ENCODE measurements around the gene MTFMT.

Gene MTFMT

DNA sequence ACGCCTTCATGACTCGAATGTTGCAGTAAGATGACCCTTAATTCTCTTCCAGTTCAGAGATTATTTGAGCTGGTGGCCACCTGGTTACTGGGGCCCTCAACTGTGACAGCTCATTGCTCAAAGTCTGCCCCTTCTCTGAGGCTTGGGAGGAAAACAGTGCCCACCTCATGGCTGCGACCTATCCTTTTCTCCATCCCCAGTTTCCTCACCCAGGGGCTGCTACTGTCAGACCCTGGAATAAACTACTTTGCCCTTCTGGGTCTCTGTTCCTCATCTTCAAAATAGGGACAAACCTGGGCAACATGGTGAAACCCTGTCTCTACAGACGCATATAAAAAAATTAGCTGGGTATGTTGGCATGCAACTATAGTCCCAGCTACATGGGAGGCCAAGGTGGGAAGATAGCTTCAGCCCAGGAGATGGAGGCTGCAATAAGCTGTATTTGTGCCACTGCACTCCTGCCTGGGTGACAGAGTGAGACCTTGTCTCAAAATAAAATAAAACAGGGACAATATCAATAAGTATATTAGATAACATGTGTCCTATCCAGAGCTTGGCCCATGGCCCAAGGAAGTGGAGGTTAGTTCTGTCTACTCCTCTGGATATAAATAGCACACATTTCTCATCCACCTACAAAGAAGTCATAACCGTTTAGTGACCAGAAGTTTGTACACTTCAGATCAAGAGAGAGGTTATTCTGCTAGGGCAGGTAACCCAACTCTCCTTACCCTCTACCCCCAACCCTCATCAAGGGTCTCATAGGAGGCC, 40.5 kb upstream of the MTFMT start:
- TF ChIP-seq, protein P1, sequence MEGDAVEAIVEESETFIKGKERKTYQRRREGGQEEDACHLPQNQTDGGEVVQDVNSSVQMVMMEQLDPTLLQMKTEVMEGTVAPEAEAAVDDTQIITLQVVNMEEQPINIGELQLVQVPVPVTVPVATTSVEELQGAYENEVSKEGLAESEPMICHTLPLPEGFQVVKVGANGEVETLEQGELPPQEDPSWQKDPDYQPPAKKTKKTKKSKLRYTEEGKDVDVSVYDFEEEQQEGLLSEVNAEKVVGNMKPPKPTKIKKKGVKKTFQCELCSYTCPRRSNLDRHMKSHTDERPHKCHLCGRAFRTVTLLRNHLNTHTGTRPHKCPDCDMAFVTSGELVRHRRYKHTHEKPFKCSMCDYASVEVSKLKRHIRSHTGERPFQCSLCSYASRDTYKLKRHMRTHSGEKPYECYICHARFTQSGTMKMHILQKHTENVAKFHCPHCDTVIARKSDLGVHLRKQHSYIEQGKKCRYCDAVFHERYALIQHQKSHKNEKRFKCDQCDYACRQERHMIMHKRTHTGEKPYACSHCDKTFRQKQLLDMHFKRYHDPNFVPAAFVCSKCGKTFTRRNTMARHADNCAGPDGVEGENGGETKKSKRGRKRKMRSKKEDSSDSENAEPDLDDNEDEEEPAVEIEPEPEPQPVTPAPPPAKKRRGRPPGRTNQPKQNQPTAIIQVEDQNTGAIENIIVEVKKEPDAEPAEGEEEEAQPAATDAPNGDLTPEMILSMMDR (IDR thresholded peaks at IDR 0.05), result no peak

DNA sequence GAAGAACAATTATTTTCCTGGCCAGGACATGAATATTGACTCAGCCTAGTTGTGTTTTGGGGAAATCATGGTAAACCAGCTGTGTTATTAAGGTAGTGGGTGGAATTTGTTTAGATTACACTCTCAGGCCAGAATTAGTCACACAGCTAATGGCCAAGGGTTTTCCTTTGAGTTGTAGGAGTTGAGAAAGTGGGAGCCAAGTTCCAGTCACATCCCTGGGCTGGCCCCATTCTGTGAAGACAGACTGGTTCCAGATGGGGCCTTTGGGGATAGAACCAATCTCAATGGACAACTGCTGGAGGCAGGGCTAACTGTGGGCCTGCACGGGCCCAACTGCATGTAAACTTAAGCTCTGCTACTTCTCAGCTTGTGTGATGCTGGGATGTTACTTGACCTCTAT, 39.7 kb upstream of the MTFMT start:
- TF ChIP-seq, protein P1 (IDR thresholded peaks at IDR 0.05), result no peak

DNA sequence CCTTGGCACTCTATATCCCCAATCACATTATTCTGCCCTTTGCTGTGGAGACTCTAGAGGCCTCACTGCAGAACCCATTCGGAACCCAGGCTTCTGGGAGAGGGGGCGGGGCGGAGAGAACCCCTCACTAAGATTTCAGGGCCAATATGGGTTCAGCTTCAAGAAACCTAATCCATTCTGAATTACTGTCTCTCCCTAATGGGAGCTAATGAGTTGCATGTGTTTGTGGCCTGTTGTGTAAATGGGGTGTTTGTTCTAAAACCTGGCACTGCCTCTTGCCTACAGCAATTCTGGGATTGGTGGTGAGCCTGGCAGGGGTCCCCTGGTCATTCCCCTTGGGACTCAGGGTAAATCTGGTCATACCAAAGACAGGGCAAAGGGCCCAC, 39.0 kb upstream of the MTFMT start:
- TF ChIP-seq, protein P1 (IDR thresholded peaks at IDR 0.05), result no peak

DNA sequence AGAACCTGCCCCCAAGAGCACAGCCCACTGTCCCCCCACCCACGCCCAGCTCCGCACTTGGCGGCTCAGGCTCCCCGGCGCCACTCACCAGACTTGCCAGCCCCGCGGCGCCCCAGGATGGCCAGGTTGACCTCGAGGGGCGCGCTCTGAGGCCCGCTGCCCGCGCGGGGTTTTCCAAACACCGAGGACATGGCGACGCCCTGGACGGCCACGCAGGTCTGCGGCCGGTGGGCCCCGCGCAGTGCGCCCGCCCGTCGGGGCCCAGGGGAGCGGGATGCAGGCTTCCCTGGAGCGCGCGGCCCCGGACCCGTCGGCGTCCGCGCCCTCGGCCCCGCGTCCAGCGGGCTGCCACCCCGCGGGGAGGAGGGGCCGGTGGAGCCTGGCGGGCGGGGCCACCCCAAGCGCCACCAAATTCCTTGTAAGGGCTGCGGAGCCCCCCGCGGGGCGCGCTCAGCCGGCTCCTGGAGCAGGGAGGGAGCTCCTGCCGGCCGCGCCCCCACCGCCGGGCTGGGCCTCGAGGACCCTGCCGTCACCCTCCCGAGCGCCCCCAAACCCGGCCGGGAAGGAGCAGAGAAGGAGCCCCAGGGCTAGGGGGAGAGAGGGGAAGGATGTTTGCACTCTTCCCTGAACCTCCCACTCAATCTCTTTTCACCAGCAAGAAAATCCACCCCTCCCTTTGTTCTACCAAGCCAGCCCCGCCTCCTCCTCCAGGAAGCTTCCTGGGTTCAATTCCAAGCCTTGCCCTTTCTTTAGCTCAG, 38.4 kb upstream of the MTFMT start, which contains the start of gene RASL12:
RASL12 (minus strand) TSS at position 347 of the 758 bp plus-strand sequence; CDS start at position 191, 156 bp downstream.
- TF ChIP-seq, protein P1 (IDR thresholded peaks at IDR 0.05), result no peak

DNA sequence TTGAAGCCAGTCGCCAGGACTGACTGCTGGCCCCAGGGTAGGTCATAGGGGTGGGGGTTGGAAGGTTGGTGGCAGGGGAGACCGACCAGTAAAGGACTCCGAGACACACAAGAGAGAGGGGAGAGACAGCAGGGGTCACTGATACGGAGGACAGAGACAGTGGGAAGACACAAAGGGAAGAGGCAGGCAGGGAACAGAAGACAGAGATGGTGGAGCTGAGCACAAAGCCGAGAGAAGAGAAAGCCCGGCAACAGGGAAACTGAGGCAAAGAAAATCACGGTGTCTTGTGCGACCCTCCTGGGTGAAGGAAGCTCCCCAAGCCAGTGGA, 37.8 kb upstream of the MTFMT start:
- TF ChIP-seq, protein P1 (IDR thresholded peaks at IDR 0.05), result no peak

DNA sequence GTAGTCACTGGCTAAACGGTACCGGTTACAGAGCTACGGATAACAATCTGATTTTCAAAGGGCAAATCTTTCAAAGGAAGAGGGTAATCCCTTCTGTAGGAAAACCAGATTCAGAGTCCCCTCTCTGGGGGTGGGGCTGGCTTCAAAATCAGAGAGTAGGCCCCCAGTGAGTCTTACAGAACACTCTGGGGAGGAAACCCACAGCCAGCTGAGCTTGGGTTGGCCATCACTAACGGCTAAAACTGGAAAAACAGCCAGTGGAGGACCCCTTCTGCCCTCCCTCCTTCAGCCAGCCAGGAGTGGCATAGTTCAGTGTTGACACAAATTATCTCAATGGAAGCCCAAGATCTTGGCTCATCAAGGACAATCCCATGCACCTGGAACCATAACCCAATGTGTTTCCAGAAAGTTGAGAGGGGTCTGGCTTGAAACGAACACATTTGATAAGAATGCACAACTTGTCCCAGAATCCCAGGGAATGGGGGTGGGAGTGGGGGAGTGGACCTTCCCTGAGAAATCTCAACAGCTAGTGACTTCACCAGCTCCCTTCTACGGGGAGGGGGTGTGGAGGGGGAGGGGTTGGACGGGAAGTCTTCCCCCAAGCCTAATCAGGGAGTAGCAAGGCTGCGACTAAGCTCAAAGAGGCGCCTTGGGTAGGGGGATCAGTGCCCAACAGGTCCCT, 37.3 kb upstream of the MTFMT start:
- TF ChIP-seq, protein P1 (IDR thresholded peaks at IDR 0.05), result no peak

DNA sequence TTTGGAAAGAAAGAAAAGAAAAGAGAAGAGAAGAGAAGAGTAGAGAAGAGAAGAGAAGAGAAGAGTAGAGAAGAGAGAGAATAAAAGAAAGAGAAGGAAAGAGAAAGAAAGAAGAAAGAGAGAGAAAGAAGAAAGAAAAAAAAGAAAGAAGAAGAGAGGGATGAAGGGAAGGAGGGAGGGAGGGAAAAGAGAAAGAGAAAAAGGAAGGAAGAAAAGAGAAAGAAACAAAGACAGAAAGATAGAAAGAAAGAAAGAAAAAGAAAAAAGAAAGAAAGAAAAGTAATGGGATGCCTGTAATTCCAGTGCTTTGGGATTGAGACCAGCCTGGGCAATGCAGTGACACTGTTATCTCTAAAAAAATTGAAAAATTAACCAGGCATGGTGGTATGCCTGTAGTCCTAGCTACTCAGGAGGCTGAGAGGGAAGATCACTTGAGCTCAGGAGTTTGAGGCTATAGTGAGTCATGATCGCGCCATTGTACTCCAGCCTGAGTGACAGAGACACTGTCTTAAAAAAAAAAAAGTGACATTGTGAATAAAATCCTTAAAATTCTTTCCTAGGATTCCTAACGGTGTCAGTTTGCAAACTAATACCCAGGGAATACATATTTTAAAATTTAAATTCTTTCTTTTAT, 36.7 kb upstream of the MTFMT start:
- TF ChIP-seq, protein P1 (IDR thresholded peaks at IDR 0.05), result no peak

All from LNCAP (cell line).